CD14-positive monocyte (primary cell): ENCODE results near the gene ITPRIPL2. TPM values are rescaled to one million over a fixed set of nuclear protein-coding genes. Genes with fewer than 3 reads are reported as not detected.

Experiments
- DNase-seq, 3 donors: peaks; one replicate each; pipeline ENCODE4 v3.0.0-alpha.2; 2011 to 2022
- H2AFZ ChIP-seq: 2 replicates; pipeline ENCODE4 v1.6.0; 2012; ENCODE audit warnings: mild to moderate bottlenecking, low read depth, low read length, inconsistent platforms; ENCODE audit not compliant: insufficient read depth, poor library complexity, severe bottlenecking
- H3K27ac ChIP-seq, 2 donors: 1 replicate in 1 of 2; 2 replicates in 1 of 2; pipeline ENCODE4 v1.5.1; 2012 to 2013; ENCODE audit warnings: low read length in 2 of 2, control low read depth in 1 of 2, inconsistent platforms in 1 of 2, low read depth in 1 of 2, mild to moderate bottlenecking in 1 of 2
- H3K27me3 ChIP-seq, 2 donors: one replicate each; pipeline versions ENCODE4 v1.6.0 to v1.6.1; 2011 to 2013; ENCODE audit warnings: low read length in 2 of 2; ENCODE audit not compliant: control insufficient read depth in 2 of 2, insufficient read depth in 2 of 2
- H3K36me3 ChIP-seq, 2 donors: replicated peaks in 1 of 2; 1 replicate in 1 of 2; 2 replicates in 1 of 2; pipeline versions ENCODE4 v1.5.1 to v1.6.1; 2012 to 2013; ENCODE audit warnings: low read length in 2 of 2, control low read depth in 1 of 2, inconsistent platforms in 1 of 2, mild to moderate bottlenecking in 1 of 2; ENCODE audit not compliant: insufficient read depth in 2 of 2, control insufficient read depth in 1 of 2
- H3K4me1 ChIP-seq, 2 donors: 1 replicate in 1 of 2; 2 replicates in 1 of 2; pipeline versions ENCODE4 v1.5.1 to v1.6.1; 2012 to 2013; ENCODE audit warnings: low read length in 2 of 2, control low read depth in 1 of 2, inconsistent platforms in 1 of 2, mild to moderate bottlenecking in 1 of 2, moderate library complexity in 1 of 2; ENCODE audit not compliant: insufficient read depth in 2 of 2, control insufficient read depth in 1 of 2
- H3K4me2 ChIP-seq: replicated peaks from 2 replicates; pipeline ENCODE3; 2012; ENCODE audit warnings: low read length, moderate library complexity, mild to moderate bottlenecking; ENCODE audit not compliant: poor library complexity, severe bottlenecking; ENCODE audit errors: extremely low read depth
- H3K4me3 ChIP-seq, 3 experiments: fragments of 200-600 bp in 1 of 3; sonication (generic) in 1 of 3; replicated peaks in 1 of 3; 1 replicate in 2 of 3; 2 replicates in 1 of 3; pipeline ENCODE4 v1.5.1; 2011 to 2013; ENCODE audit warnings: low read length in 3 of 3, mild to moderate bottlenecking in 3 of 3, control low read depth in 2 of 3, low read depth in 2 of 3, inconsistent platforms in 1 of 3, moderate library complexity in 1 of 3
- H3K79me2 ChIP-seq: 2 replicates; pipeline ENCODE4 v1.6.0; 2012; ENCODE audit warnings: mild to moderate bottlenecking, control low read depth, inconsistent platforms, low read length, moderate library complexity; ENCODE audit not compliant: insufficient read depth
- H3K9ac ChIP-seq: 2 replicates; pipeline ENCODE4 v1.6.0; 2017; ENCODE audit warnings: low read length, mild to moderate bottlenecking; ENCODE audit not compliant: insufficient read depth, poor library complexity, severe bottlenecking
- H3K9me3 ChIP-seq, 2 donors: replicated peaks in 1 of 2; 1 replicate in 1 of 2; 2 replicates in 1 of 2; pipeline versions ENCODE4 v1.5.1 to v1.6.1; 2012 to 2013; ENCODE audit warnings: low read length in 2 of 2, control low read depth in 1 of 2; ENCODE audit not compliant: control insufficient read depth in 1 of 2, insufficient read depth in 1 of 2
- H4K20me1 ChIP-seq: 2 replicates; pipeline ENCODE4 v1.6.0; 2012; ENCODE audit warnings: mild to moderate bottlenecking, low read length, control low read depth, moderate library complexity; ENCODE audit not compliant: insufficient read depth
- H3K27ac Mint-ChIP-seq, 7 donors: one replicate each; pipeline ENCODE4 v1.8.0; 2020; ENCODE audit warnings: mild to moderate bottlenecking in 7 of 7, mixed read lengths in 7 of 7, moderate library complexity in 6 of 7, inconsistent platforms in 2 of 7
- H3K27me3 Mint-ChIP-seq, 3 donors: one replicate each; pipeline ENCODE4 v1.8.0; 2021 to 2022; ENCODE audit warnings: low read depth in 3 of 3, mild to moderate bottlenecking in 3 of 3, mixed read lengths in 3 of 3, moderate library complexity in 3 of 3, inconsistent platforms in 1 of 3
- H3K36me3 Mint-ChIP-seq, 2 donors: one replicate each; pipeline ENCODE4 v1.8.0; 2020; ENCODE audit warnings: mixed read lengths in 2 of 2, inconsistent platforms in 1 of 2, mild to moderate bottlenecking in 1 of 2
- H3K4me1 Mint-ChIP-seq: one replicate; pipeline ENCODE4 v1.8.0; 2020; ENCODE audit warnings: mild to moderate bottlenecking, mixed read lengths
- H3K4me3 Mint-ChIP-seq, 2 donors: one replicate each; pipeline ENCODE4 v1.8.0; 2020; ENCODE audit warnings: mild to moderate bottlenecking in 2 of 2, mixed read lengths in 2 of 2, moderate library complexity in 1 of 2
- H3K9me3 Mint-ChIP-seq, 7 donors: one replicate each; pipeline ENCODE4 v1.8.0; 2020 to 2022; ENCODE audit warnings: mixed read lengths in 7 of 7, mild to moderate bottlenecking in 6 of 7, moderate library complexity in 6 of 7, inconsistent platforms in 2 of 7
- CTCF ChIP-seq: fragments of 200-600 bp; IDR thresholded peaks from one replicate; pipeline ENCODE4 v1.8.0; 2022; ENCODE audit warnings: antibody characterized with exemption, mild to moderate bottlenecking
- WGBS: methylation state at CpG from one replicate; pipeline ENCODE4 v1.1.5; 2013; ENCODE audit warnings: missing lambda C conversion rate; ENCODE audit not compliant: insufficient coverage; 5-methylcytosine and 5-hydroxymethylcytosine counted together
- intact Hi-C, 2 donors: fragments of 100-400 bp; cut with micrococcal nuclease; formaldehyde crosslinking; loops; one replicate each; pipeline versions ENCODE4 v1.15.0 to v1.15.1; 2023
- polyA plus RNA-seq, 3 donors: library from polyadenylated mRNA; depleted of rRNA in 1 of 3; unstranded in 2 of 3; stranded (reverse) in 1 of 3; fragments of 300-500 nt in 2 of 3; fragments of >200 nt in 1 of 3; fragmentation: Illumina TruSeq in 2 of 3; gene quantifications; 1 replicate in 2 of 3; 2 replicates in 1 of 3; pipeline ENCODE4 v1.2.3, GENCODE V29; 2012 to 2021

ITPRIPL2 gene
- polyA plus RNA-seq, 3 donors: 7.9 to 9.0 (median 8.2) TPM

- WGBS: 95% methylated on average over 3 of the region's 5 CpGs
- H3K27ac Mint-ChIP-seq: peak overlapping the region in 1 of 7 donors; percentile 26
- H3K4me2 ChIP-seq: no peak overlapping the region
- no peak overlapping the region for H2AFZ ChIP-seq
- H3K9ac ChIP-seq: no peak overlapping the region
- H3K36me3 Mint-ChIP-seq: no peaks in the 10 kb centered on the region
- no peak for TF ChIP-seq CTCF
- H3K27ac ChIP-seq: no peak overlapping the region
- intact Hi-C loops: no loop called here
- no peak overlapping the region for H3K4me3 ChIP-seq
- H3K4me1 ChIP-seq: peaks cover 38 to 40% of the 10 kb centered on the region in 2 donors
- H3K36me3 ChIP-seq: no peaks in the 10 kb centered on the region
- H3K4me3 Mint-ChIP-seq: no peak overlapping the region
- no peaks in the 10 kb centered on the region for H3K79me2 ChIP-seq
- DNase-seq: no peak
- H3K9me3 ChIP-seq: no peaks in the 10 kb centered on the region
- no peaks in the 10 kb centered on the region for H4K20me1 ChIP-seq
- H3K27me3 ChIP-seq: no peaks in the 10 kb centered on the region
- H3K9me3 Mint-ChIP-seq: peaks cover 0 to 4% (median 0%) of the 10 kb centered on the region in 7 donors
- H3K27me3 Mint-ChIP-seq: peaks cover 3 to 4% (median 3%) of the 10 kb centered on the region in 3 donors
- peaks cover 39% of the 10 kb centered on the region for H3K4me1 Mint-ChIP-seq
Observed at GRCh38 chr16:19104607-19105006, 9.2 kb upstream of the ITPRIPL2 start.

GRCh38 chr16:19105131-19105530 lies 8.6 kb upstream of the ITPRIPL2 start:
- H3K9me3 Mint-ChIP-seq: peaks cover 0 to 1% (median 0%) of the 10 kb centered on the region in 7 donors
- Histone ChIP-seq H3K27me3 (no peaks in the 10 kb centered on the region), H3K4me3 (no peak overlapping the region), H3K4me2 (no peak overlapping the region), H2AFZ (peak overlapping the region; percentile 3), H3K79me2 (no peaks in the 10 kb centered on the region), H3K36me3 (no peaks in the 10 kb centered on the region), H3K9ac (no peak overlapping the region), H4K20me1 (no peaks in the 10 kb centered on the region), H3K9me3 (no peaks in the 10 kb centered on the region), H3K27ac (no peak overlapping the region), H3K4me1 (peaks cover 38 to 40% of the 10 kb centered on the region in 2 donors)
- H3K27ac Mint-ChIP-seq: no peak overlapping the region
- H3K4me1 Mint-ChIP-seq: peaks cover 39% of the 10 kb centered on the region
- TF ChIP-seq CTCF: no peak
- intact Hi-C loops: no loop called here
- H3K36me3 Mint-ChIP-seq: no peaks in the 10 kb centered on the region
- 100% methylated on average over 5 of the region's 6 CpGs for WGBS
- no peak overlapping the region for H3K4me3 Mint-ChIP-seq
- peaks cover 3 to 4% (median 4%) of the 10 kb centered on the region in 3 donors for H3K27me3 Mint-ChIP-seq
- DNase-seq: no peak
